Stimulated activated CD4-positive, alpha-beta T cell treated with anti-CD3 and anti-CD28 coated beads, Interleukin-4, amount 100 ng/mL, for 24 hours (primary cell): ENCODE data around the gene PLCD3.
"Not testable (repeated sequence)": the region's sequence is repeated elsewhere in the genome, so short reads cannot be mapped to it uniquely, and the experiment has no call there.

Source experiments
- DNase-seq: peaks from one replicate; pipeline ENCODE4 v3.0.0-alpha.2; 2020

The PLCD3 gene

DNA sequence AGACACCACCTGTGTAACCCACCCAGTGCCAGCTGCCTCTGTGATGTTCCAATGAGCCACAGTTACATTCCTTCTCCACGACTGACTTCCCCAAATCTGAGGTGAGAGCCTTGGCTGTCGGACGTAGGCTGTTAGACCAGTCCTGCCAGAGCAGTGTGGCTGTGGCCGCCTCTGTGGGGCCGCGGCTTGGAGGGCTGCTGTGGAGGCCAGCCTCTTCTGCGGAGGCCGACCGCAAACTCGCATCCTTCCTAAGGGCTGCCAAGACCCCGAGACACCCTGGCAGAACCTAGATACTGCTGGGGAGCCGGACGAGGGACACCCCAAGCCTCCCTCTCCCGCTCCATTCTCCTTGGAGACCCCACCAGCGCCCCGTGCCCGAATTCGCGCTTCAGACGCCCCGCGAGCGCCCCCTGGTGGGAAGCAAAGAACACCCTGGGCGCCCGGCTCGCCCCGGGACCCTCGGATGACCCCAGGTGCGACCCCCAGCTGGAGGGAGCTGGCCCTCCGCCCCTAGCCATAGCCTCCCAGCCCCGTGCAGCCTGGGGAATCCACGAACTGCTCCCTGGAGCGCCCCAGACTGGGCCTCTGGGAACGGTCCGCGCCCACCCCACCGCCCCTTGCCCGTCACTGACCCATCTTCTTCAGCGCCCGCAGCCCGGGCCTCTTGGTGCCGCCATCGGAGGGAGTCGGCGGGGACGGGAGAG lies 547 bp downstream of the PLCD3 start:
- DNase-seq: peak; percentile 49

DNA sequence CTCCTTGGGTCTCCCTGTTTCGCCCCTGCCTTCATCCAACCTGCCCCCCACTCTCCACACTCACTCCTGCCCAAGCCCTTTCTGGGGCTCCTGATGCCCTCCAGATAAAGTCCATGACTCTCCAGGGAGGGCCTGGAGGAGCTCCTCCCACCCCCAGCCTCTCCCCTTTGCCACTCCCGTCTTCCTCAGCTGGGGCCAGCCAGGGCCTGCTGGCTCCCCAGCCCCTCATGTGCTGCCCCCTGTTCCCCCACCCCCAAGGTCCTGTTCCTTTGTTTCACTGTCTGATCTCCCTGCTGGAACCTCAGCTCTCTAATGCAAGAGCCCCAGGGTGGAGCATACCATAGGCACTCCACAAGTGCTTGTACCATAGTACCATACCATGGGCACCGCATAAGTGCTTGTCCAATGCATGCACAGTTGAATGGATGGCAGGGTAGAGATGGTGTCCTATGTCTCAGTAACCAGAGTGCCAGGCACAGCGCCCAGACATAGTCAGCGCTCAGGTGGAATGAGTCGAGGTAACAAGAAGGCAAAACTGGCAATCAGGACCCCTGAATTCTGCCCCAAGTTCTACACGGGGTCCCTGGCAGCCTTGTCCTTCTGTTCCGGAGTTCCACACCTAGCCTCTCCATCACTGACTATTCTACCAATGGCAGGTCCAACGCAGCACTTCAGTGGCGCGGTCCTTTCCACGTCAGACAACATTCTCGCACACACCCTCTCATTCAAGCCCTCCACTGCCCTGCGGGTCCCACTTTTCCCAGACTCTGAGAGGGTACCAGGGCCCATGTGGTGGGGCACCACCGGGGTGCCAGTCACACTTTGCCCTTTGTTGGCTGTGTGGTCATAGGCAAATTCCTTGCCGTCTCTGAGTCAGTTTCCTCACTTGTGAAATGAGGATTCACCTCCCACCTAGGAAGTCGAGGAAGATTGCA lies 1.4 kb downstream of the PLCD3 start:
- no peak for DNase-seq

GRCh38 chr17:45129940-45130680 lies 2.2 kb downstream of the PLCD3 start:
- no peak for DNase-seq

GRCh38 chr17:45129426-45129939 lies 2.8 kb downstream of the PLCD3 start:
- no peak for DNase-seq

DNA sequence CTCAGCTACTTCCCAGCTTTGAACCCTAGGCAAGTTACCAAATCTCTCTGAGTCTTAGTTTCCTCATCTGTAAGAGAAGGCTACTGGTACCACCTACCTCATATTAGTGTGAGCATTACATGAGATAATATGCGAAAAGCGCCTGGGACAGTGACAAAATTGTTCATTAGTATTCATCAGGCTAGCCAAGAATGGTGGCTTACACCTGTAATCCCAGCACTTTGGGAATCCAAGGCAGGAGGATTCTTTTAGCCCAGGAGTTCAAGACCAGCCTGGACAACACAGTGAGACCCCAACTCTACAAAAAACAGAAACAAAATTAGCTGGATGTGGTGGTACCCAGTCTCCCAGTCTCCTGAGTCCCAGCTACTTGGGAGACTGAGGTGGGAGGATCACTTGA lies 3.3 kb downstream of the PLCD3 start:
- DNase-seq: no peak

DNA sequence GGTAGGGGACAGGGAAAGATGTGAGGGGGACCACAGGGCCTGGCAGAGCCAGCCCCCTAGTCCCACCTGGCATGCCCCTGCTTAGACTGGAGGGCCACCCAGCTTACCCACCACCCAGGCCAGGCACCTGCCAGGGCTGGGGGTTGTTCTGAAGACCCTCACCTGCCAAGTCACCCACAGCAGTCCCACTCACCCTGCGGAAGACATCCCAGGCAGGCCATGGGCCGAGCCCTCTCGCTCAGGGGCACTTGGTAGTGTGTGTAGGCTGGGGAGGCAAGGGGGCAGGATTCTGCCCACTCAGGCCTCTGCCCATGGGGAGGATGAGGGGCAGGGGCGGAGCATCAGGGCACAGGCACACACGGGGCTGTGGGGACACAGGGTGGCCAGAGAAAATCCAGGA lies 4.0 kb downstream of the PLCD3 start:
- no peak for DNase-seq

DNA sequence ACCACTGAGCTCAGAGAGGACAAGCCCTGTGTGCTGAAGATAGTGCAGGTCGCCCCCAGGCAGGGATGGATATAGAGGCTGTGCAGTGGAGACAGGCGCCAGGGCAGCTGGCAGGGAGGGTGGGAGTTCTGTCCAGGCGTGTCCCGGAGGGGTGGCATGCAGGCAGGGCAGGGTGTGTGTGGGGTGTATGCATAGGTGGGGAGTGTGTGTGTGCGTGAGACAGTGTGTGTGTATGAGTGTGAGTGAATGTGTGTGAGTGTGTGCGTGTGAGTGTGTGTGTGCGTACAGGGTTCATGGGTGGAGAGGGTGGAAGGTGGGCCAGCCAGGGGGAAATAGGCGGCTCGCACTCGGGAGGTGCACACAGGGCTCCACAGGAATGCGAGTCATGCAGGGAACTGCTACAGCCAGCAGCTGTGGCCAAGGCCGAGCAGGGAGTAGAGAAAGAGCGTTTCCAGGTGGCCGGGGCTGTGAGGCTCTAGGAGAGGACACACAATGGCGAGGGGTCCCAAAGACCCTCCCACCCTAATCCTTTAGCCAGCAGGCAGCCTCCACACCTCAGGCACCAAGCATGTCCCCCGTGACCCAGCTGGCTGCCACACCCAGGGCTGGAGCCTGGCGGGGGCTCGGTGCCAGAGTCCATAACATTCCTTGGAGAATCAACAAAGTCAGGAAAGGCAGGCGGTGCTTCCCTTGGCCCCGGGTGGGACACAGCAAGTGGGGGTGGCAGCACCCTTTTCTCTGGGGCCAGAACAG lies 4.6 kb downstream of the PLCD3 start:
- DNase-seq: no peak

DNA sequence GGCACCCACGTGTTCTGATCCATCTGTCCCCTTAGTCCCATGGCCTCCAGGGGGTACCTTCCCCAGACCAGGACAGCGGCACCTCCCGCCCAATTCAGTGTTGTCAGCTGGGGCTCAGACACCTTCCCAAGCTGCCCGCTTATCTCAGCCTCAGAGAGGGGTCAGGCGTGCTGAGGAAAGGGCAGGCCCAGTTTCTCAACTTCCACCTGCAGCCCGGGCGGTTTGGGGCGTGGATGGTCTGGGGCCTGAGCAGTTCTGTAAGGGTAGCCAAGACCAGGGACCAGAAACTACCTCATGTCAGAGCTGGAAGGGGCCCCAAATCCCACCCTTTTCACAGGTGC lies 5.1 kb downstream of the PLCD3 start:
- no peak for DNase-seq

DNA sequence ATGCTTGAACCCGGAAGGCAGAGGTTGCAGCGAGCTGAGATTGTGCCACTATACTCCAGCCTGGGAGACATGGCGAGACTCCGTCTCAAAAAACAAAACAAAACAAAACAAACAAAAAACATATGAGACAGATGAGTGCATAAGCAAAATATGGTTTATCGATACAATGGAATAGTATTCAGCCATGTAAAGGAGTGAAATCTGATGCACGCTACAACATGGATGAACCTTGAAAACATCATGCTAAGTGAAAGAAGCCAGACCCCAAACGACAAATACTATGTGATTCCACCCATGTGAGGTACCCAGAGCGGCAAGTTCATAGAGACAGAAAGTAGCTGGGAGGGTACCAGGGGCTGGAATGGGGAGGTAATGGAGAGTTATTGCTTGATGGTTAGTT lies 6.8 kb downstream of the PLCD3 start:
- DNase-seq: no peak

DNA sequence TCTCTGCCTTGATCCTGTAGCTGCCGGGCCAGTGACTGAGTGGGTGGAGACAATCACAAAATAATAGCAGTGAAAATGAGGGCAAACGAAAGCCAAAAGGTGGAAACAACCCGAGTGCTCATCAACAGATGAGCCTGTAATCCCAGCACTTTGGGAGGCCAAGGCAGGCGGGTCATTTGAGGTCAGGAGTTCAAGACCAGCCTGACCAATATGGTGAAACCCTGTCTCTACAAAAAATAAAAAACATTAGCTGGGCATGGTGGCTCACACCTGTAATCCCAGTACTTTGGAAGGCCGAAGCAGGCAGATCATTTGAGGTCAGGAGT lies 7.6 kb downstream of the PLCD3 start:
- DNase-seq: not testable (repeated sequence)

GRCh38 chr17:45123930-45124796 lies 8.2 kb downstream of the PLCD3 start:
- no peak for DNase-seq

DNA sequence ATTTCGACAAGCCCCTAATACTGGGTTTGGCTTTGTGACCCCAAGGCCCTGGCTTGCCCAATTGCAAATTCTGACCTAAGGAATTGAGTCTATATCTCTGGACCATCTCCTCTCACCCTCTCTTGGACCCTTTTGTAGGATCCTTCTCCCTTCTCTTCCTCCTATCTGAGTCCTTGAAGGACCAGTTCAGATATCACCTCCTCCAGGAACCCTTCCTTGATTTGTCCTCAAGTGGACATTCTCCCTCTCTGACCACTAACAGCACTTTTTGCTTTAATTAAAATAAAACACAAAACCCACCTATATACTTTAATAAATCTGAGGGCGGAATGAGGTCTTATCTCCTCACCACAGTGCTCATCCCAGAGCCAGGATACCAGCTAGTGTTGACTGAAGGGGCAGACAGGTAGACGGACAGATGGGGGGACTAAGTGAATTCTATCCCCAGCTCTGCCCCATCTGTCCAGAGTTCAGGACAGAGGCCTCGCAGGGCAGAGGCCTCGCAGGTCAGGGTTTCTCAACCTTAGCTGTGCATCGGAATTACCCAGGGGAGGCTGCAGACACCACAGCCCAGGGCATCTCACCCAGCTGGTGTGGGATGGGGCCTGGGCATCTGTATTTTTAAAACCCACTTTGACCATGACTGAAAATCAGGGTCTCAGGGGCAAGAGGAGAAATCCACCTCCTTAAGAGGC lies 9.1 kb downstream of the PLCD3 start:
- no peak for DNase-seq

GRCh38 chr17:45121055-45121454 lies 11.3 kb downstream of the PLCD3 start:
- DNase-seq: no peak

GRCh38 chr17:45120558-45120957 lies 11.8 kb downstream of the PLCD3 start:
- DNase-seq: no peak

DNA sequence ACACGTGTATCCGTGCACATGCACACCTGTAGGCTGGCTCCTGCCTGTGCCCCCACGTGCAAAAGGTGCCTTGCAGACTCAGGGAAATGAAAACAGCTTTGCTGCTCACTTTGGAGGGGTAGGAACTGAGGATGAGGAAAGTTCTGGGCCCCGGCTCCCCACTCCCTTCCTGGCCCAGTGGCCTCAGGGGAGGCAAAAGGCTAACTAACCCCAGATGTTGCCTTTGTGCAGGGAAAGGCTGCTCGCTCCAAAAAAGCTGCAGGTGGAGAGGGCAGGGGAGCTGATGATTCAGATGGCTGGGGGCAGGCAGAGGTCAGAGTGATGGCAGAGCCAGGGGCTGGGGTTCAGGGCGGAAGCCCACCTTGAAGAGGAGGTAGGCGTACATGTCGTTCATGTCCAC lies 12.4 kb downstream of the PLCD3 start:
- no peak for DNase-seq

DNA sequence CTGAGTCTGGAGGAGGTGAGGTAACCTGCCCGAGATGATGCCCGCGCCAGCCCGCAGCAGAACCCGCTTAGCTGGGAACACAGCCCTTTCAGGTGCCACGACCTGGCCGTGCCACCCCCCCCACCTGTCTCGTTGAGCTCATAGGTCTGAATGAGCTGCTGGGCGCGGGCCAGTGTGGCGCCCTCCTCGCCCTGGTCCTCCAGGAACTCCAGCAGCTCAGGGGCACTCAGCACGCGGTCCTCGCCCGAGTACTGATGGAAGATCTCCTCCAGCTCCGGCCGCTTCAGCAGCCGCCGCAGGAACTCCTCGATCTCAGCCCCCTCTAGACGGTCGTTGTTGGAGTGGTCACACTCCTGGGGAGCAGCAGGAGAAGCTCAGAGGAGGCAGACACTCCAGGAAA lies 13.6 kb downstream of the PLCD3 start:
- DNase-seq: no peak

DNA sequence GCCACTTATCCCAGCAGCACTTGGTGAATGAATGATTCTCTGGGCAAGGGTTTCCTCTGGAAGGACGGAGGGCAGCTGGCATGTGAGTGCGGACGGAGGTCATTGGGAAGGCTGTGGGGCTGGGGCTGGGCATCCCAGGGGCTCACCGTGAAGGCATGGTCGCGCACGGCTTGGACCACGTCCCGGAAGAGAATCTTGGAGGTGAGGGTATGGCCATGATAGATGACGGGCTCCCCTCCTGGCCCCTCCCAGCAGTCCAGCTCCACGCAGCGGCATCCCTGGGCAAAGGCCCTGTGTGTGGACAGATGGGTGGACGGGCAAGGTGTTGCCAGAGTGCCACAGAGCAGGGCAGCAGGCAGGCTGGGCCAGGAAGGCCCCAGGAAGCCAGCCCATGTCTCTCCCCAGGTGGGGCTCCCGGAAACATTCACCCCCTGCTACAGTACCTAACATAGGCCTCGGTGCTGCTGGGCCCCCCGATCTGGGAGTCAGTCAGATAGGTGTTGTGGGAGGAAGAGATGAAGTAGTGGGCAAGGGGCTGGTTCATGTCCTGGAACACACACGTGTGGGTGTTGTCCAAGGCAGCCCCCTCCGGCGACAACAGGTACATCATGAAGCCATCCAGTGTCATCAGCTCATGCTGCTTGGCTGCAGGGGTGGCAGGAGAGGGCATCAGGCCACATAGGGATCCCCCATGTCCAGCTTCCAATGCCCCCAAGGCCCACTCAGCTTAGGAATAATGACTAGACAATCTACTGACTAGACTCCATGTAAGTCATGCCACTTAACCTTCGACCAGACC lies 14.3 kb downstream of the PLCD3 start:
- no peak for DNase-seq

GRCh38 chr17:45117334-45117733 lies 15.0 kb downstream of the PLCD3 start:
- DNase-seq: no peak

GRCh38 chr17:45116434-45117016 lies 15.8 kb downstream of the PLCD3 start:
- DNase-seq: no peak

GRCh38 chr17:45115871-45116270 lies 16.4 kb downstream of the PLCD3 start:
- DNase-seq: no peak
